ENCODE measurements around the gene LRP2. TPM values are rescaled to one million over a fixed set of nuclear protein-coding genes. Genes with fewer than 3 reads are reported as not detected.

The LRP2 gene
- total and polyA plus RNA-seq, 2 of the 8 experiments (the other 6 are each of a cell fraction or from before 2014, with no cell fraction given), result 2.0 to 2.9 TPM

DNA sequence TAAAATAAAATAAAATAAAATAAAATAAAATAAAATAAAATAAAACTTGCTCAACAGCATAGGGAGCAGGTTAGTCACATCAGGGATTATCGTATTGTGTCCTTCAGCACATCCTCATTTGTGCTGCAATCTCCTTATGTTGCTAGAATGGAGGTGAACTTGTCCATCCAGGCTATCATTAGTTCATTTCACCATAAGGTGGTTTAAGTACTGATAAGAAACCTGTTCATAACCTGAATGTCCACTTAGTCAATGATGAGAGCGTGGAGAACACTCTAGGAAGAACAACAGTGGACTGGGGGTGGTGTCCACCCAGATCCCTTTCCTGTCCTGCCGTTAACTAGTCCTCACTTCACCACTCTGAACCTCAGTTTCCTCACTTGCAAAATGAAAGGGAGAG is 271.1 kb downstream of the LRP2 start (continued):
- TF ChIP-seq, protein P1, sequence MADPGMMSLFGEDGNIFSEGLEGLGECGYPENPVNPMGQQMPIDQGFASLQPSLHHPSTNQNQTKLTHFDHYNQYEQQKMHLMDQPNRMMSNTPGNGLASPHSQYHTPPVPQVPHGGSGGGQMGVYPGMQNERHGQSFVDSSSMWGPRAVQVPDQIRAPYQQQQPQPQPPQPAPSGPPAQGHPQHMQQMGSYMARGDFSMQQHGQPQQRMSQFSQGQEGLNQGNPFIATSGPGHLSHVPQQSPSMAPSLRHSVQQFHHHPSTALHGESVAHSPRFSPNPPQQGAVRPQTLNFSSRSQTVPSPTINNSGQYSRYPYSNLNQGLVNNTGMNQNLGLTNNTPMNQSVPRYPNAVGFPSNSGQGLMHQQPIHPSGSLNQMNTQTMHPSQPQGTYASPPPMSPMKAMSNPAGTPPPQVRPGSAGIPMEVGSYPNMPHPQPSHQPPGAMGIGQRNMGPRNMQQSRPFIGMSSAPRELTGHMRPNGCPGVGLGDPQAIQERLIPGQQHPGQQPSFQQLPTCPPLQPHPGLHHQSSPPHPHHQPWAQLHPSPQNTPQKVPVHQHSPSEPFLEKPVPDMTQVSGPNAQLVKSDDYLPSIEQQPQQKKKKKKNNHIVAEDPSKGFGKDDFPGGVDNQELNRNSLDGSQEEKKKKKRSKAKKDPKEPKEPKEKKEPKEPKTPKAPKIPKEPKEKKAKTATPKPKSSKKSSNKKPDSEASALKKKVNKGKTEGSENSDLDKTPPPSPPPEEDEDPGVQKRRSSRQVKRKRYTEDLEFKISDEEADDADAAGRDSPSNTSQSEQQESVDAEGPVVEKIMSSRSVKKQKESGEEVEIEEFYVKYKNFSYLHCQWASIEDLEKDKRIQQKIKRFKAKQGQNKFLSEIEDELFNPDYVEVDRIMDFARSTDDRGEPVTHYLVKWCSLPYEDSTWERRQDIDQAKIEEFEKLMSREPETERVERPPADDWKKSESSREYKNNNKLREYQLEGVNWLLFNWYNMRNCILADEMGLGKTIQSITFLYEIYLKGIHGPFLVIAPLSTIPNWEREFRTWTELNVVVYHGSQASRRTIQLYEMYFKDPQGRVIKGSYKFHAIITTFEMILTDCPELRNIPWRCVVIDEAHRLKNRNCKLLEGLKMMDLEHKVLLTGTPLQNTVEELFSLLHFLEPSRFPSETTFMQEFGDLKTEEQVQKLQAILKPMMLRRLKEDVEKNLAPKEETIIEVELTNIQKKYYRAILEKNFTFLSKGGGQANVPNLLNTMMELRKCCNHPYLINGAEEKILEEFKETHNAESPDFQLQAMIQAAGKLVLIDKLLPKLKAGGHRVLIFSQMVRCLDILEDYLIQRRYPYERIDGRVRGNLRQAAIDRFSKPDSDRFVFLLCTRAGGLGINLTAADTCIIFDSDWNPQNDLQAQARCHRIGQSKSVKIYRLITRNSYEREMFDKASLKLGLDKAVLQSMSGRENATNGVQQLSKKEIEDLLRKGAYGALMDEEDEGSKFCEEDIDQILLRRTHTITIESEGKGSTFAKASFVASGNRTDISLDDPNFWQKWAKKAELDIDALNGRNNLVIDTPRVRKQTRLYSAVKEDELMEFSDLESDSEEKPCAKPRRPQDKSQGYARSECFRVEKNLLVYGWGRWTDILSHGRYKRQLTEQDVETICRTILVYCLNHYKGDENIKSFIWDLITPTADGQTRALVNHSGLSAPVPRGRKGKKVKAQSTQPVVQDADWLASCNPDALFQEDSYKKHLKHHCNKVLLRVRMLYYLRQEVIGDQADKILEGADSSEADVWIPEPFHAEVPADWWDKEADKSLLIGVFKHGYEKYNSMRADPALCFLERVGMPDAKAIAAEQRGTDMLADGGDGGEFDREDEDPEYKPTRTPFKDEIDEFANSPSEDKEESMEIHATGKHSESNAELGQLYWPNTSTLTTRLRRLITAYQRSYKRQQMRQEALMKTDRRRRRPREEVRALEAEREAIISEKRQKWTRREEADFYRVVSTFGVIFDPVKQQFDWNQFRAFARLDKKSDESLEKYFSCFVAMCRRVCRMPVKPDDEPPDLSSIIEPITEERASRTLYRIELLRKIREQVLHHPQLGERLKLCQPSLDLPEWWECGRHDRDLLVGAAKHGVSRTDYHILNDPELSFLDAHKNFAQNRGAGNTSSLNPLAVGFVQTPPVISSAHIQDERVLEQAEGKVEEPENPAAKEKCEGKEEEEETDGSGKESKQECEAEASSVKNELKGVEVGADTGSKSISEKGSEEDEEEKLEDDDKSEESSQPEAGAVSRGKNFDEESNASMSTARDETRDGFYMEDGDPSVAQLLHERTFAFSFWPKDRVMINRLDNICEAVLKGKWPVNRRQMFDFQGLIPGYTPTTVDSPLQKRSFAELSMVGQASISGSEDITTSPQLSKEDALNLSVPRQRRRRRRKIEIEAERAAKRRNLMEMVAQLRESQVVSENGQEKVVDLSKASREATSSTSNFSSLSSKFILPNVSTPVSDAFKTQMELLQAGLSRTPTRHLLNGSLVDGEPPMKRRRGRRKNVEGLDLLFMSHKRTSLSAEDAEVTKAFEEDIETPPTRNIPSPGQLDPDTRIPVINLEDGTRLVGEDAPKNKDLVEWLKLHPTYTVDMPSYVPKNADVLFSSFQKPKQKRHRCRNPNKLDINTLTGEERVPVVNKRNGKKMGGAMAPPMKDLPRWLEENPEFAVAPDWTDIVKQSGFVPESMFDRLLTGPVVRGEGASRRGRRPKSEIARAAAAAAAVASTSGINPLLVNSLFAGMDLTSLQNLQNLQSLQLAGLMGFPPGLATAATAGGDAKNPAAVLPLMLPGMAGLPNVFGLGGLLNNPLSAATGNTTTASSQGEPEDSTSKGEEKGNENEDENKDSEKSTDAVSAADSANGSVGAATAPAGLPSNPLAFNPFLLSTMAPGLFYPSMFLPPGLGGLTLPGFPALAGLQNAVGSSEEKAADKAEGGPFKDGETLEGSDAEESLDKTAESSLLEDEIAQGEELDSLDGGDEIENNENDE (IDR thresholded peaks at IDR 0.05; ENCODE audit: insufficient replicate concordance, low read length), result no peak
- TF ChIP-seq HDAC2 (IDR thresholded peaks at IDR 0.05; ENCODE audit: borderline replicate concordance in 1 of 2, low read depth in 2 of 2, low read length in 2 of 2) (no peak), SUZ12 (IDR thresholded peaks at IDR 0.05; ENCODE audit: low read length) (no peak)

All from H1 (cell line).